ENCODE data around the gene NUDT16L1. TPM values are rescaled to one million over a fixed set of nuclear protein-coding genes. Genes with fewer than 3 reads are reported as not detected.

The NUDT16L1 gene
- total RNA-seq, 8 experiments from 2014 or later, result 13.8 to 35.2 (median 26.5) TPM

DNA sequence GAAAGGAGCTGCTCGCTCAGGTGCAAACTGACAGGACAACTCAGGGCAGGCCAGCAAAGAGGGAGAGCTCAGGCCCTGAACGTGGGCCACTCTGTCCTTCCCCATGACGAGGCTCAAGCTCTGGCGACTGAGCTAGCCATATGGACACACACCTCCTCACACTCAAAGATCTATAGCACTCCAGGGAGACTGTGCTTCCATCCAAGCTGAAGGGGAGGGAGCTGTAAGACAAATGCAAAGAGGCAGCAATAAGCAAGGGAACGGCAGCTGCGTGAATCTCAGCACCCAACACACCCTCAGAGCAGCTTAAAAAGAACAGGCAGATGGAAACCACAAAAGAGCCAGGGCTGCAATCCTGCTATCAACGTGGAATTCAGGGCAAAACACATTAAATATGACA is 13.5 kb downstream of the NUDT16L1 start:
- H3K4me1 ChIP-seq (replicated peaks in 1 of 2), result peaks cover 6 to 8% of the 10 kb centered on the region in 2 donors
- in situ Hi-C loops (cut with MboI; ENCODE audit: low pct_unique_long_range_greater_than_20kb in 2 of 9, low sequenced_read_pairs in 9 of 9, unreplicated experiment in 9 of 9), result loop anchor here in 1 of 9 experiments (25.0 kb wide), 1 partner anchor 255 kb away; the partner anchor contains the start of gene SEC14L5
- ATAC-seq (replicated peaks in 6 of 8), result peak in 5 of 8 experiments; percentile 27 to 95 (median 86)
- WGBS, 10 experiments, result 20 to 100% (median 67%) methylated on average over 1 to 5 of the region's 7 CpGs; no CpG with 5 or more reads in 1 of the 10 experiments
- peak overlapping the region; percentile 25 to 50 for H3K27ac ChIP-seq
- no peak overlapping the region for H3K4me3 ChIP-seq

DNA sequence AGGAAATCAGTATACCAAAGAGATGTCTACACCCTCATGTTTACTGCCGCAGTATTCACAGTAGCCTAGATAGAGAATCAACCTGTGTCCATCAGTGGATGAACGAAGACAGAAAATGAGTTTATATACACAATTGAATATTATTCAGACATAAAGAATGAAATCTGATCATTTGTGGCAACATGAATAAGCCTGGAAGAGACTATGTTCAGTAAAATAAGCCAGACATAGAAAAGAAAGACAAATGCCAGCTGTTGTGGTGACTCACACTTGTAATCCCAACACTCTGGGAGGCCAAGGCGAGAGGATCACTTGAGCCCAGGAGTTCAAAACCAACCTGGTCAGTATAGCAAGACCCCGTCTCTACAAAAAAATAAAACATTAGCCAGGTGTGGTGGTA is 16.1 kb downstream of the NUDT16L1 start:
- Histone ChIP-seq H3K27ac (no peak overlapping the region), H3K4me3 (no peak overlapping the region), H3K4me1 (replicated peaks in 1 of 2) (peaks cover 6 to 16% of the 10 kb centered on the region in 2 donors)
- ATAC-seq (replicated peaks in 6 of 8), result no peak
- in situ Hi-C loops (cut with MboI; ENCODE audit: low pct_unique_long_range_greater_than_20kb in 2 of 9, low sequenced_read_pairs in 9 of 9, unreplicated experiment in 9 of 9), result loop anchor here in 1 of 9 experiments (25.0 kb wide), 1 partner anchor 253 kb away; the partner anchor contains the start of gene SEC14L5
- WGBS, 10 experiments, result 80 to 100% (median 97%) methylated on average over 1 to 4 of the region's 4 CpGs; no CpG with 5 or more reads in 1 of the 10 experiments

DNA sequence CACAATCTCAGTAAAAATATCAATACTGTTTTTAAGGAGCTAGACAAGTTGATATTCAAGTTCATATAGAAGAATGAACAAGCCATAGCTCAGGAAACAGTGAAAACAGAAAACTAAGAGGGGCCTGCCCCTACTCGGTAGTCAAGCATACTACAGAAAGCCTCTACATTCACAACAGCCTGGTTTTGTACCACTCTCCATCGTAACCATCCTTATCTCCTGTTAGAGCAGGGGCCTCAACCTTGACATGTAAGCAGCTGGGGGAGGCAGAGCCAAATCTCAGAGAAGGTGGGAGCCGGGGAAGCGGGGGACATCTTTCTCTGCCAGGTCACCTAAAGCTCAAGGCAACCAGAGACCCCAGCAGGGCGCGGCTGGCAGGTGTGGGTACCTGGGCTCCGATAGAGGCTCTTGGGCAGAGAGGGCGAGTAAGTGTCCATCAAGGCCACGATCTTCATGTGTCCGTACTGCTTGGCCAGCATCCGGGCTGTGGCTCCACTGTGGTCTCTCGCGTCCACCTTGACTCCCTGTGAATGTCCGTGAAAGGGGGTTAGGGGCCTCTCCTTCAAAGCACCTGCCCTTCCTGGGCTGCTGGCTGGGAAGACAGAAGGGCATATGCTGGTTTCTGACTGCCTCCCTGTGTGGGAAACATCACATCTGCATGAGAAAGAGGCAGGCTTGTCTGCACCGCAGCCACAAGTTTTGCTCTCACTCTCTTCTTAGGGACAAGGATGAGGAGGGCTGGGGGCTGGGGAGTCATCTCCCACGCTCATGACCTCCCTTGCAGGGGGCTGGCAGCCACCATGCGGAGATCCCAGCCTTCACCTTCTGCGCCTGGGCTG is 20.5 kb downstream of the NUDT16L1 start:
- Histone ChIP-seq H3K4me1 (replicated peaks in 1 of 2) (peaks cover 0 to 9% of the 10 kb centered on the region in 2 donors), H3K4me3 (no peak overlapping the region), H3K27ac (peak overlapping the region in 1 of 2 donors; percentile 66)
- in situ Hi-C loops (cut with MboI; ENCODE audit: low pct_unique_long_range_greater_than_20kb in 2 of 9, low sequenced_read_pairs in 9 of 9, unreplicated experiment in 9 of 9), result loop anchor here in 1 of 9 experiments (25.0 kb wide), 1 partner anchor 248 kb away; the partner anchor contains the start of gene SEC14L5
- 21 to 96% (median 65%) methylated on average over 1 to 7 of the region's 18 CpGs; no CpG with 5 or more reads in 2 of the 10 experiments for WGBS, 10 experiments
- ATAC-seq (replicated peaks in 6 of 8), result peak in 3 of 8 experiments; percentile 12 to 67 (median 59)

DNA sequence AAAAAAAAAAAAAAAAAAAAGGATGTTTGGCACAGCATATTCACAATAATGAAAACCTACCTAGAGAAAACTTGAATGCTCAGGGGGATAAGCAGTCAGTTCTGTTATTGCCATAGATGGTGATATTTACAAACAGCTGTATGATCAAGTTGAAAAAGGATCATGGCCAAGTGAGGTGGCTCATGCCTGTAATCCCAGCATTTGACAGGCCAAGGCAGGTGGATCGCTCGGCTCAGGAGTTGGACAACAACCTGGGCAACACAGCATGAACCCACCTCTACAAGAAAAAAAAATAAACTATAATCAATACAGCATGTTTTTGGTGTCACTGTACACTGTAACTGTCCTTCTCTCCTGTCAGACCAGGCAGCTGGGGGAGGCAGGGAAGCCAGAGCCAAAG is 21.6 kb downstream of the NUDT16L1 start:
- in situ Hi-C loops (cut with MboI; ENCODE audit: low pct_unique_long_range_greater_than_20kb in 2 of 9, low sequenced_read_pairs in 9 of 9, unreplicated experiment in 9 of 9), result loop anchor here in 1 of 9 experiments (25.0 kb wide), 1 partner anchor 247 kb away; the partner anchor contains the start of gene SEC14L5
- Histone ChIP-seq H3K27ac (no peak overlapping the region), H3K4me1 (replicated peaks in 1 of 2) (peaks cover 0 to 9% of the 10 kb centered on the region in 2 donors), H3K4me3 (no peak overlapping the region)
- WGBS, 10 experiments, result 86 to 100% (median 100%) methylated on average over 2 of the region's 2 CpGs; no CpG with 5 or more reads in 3 of the 10 experiments
- ATAC-seq (replicated peaks in 6 of 8), result no peak

DNA sequence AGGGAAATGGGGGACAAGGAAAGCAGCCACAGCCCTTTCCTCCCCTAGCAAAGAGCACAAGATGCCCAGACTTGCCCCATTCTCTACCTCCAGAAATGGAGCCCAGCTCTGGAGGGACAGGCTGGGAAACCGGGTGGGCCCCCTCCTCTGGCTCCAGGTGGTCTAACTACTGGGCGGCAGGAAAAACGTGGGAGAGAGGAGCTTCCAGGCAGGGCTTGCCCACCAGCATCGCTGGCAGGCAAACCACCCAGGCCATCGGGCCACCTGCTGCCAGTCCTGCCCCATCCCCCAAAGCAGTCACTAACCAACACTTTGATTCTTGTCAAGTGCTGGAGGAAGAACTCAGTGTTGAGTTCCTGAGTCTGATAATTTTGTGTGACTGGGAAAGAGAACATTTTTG is 25.1 kb downstream of the NUDT16L1 start:
- WGBS, 10 experiments, result 18 to 82% (median 61%) methylated on average over 1 to 5 of the region's 5 CpGs; no CpG with 5 or more reads in 2 of the 10 experiments
- no peak for ATAC-seq (replicated peaks in 6 of 8)
- in situ Hi-C loops (cut with MboI; ENCODE audit: low pct_unique_long_range_greater_than_20kb in 2 of 9, low sequenced_read_pairs in 9 of 9, unreplicated experiment in 9 of 9), result loop anchor here in 1 of 9 experiments (25.0 kb wide), 1 partner anchor 244 kb away; the partner anchor contains the start of gene SEC14L5
- no peak overlapping the region for H3K4me3 ChIP-seq
- no peak overlapping the region for H3K27ac ChIP-seq
- peaks cover 0 to 9% of the 10 kb centered on the region in 2 donors for H3K4me1 ChIP-seq (replicated peaks in 1 of 2)

DNA sequence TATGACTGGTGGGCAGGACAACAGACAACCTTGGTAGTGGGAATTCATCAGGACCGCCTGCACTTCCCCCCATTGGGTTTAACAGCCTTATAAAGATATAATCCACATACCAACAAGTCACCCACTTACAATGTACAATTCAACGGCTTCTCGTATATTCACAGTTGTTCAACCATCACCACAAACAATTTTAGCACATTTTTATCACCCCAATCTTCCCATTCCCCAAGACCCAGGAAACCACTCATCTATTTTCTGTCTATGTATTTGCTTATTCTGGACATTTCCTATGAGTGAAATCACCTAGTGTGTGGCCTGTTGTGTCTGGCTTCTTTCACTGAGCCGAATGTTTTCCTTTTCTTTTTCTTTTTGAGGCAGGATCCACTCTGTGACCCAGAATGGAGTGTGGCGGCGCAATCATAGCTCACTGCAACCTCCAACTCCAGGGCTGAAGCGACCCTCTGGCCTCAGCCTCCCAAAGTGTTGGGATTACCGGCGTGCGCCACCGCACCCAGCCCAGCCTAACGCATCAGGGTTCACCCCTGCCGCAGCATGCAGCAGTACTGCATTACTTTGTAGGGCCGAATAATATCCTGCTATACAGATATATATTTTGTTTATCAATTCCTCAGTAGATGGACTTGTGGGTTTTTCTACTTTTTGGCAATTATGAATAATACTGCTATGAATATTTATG is 29.9 kb downstream of the NUDT16L1 start:
- H3K4me3 ChIP-seq, result no peak overlapping the region
- no peak for ATAC-seq (replicated peaks in 6 of 8)
- H3K4me1 ChIP-seq (replicated peaks in 1 of 2), result no peaks in the 10 kb centered on the region
- H3K27ac ChIP-seq, result no peak overlapping the region
- in situ Hi-C loops (cut with MboI; ENCODE audit: low pct_unique_long_range_greater_than_20kb in 2 of 9, low sequenced_read_pairs in 9 of 9, unreplicated experiment in 9 of 9), result loop anchor here in 1 of 9 experiments (25.0 kb wide), 1 partner anchor 239 kb away; the partner anchor contains the start of gene SEC14L5
- WGBS, 10 experiments, result 90 to 100% (median 98%) methylated on average over 1 to 14 of the region's 14 CpGs; no CpG with 5 or more reads in 1 of the 10 experiments

DNA sequence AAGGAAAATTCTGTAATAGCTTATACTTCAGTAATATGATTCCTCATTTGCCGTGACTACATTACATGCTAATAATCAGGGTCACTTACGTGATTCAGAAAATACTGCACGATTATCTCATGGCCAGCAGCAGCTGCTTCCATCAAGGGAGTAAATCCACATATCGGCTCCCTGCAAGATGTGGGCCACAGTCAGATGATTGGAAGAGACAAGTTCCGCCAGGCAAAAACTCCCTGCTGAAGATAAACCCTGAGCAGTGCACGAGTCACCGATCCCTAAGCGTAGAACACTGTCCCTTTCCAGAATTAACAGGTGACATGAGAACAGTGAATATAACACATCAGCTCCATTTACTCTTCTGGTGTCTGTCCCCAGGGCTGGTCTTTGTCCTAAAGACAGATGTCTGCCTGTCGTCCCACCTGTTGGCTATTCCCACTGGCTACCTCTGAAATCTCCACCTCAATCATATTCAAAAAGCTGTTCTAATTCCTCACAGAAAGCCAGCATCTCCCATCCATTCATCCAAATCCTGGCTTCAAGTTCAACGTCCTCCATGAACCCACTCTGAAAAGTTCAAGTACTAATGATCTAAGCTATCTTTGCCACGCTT is 31.4 kb downstream of the NUDT16L1 start:
- no peak overlapping the region for H3K4me3 ChIP-seq
- no peak overlapping the region for H3K27ac ChIP-seq
- in situ Hi-C loops (cut with MboI; ENCODE audit: low pct_unique_long_range_greater_than_20kb in 2 of 9, low sequenced_read_pairs in 9 of 9, unreplicated experiment in 9 of 9), result loop anchor here in 1 of 9 experiments (25.0 kb wide), 1 partner anchor 238 kb away; the partner anchor contains the start of gene SEC14L5
- H3K4me1 ChIP-seq (replicated peaks in 1 of 2), result no peaks in the 10 kb centered on the region
- 60 to 100% (median 84%) methylated on average over 1 to 9 of the region's 11 CpGs for WGBS, 10 experiments
- no peak for ATAC-seq (replicated peaks in 6 of 8)

DNA sequence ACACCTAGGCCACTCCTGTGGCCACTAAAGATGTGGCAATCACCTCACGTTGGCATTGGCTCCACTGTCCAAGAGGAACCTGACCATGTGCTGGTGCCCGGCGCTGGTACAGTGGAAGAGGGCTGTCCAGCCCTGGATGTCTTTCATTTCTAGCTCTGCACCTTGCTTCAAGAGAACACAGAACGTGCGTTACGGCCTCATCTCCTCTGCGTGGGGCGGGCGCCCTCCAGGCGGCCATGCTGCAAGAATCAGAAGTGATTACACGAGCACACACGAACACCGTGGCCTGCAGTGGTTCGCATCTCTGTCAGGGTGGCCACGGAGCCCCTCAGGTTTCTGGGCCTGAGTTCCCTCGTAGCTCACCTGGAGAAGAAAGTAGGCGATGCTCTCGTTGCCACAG is 33.3 kb downstream of the NUDT16L1 start:
- ATAC-seq (replicated peaks in 6 of 8), result peak in 1 of 8 experiments; percentile 27
- in situ Hi-C loops (cut with MboI; ENCODE audit: low pct_unique_long_range_greater_than_20kb in 2 of 9, low sequenced_read_pairs in 9 of 9, unreplicated experiment in 9 of 9), result no loop called here
- no peaks in the 10 kb centered on the region for H3K4me1 ChIP-seq (replicated peaks in 1 of 2)
- 60 to 98% (median 80%) methylated on average over 1 to 8 of the region's 18 CpGs; no CpG with 5 or more reads in 7 of the 10 experiments for WGBS, 10 experiments
- H3K4me3 ChIP-seq, result no peak overlapping the region
- no peak overlapping the region for H3K27ac ChIP-seq

DNA sequence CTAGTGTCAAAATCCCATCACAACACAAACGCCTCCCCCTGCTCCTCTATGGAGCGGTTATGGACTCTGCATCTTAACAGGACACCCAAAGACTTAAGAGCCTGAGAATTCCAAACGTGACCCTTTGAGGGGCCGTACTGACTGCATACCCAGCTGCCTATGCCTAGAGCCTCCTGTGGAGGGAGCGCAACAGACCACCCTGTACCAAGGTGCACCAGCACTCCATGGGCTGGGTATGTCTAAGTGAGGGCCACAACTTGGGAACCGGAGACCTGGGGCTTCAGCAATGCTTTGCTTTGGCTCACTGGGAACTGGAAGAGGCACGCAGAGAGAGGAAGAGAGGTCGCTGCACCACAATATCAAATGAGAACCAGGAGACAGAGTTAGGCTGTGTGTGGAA is 35.3 kb downstream of the NUDT16L1 start:
- H3K4me3 ChIP-seq, result no peak overlapping the region
- WGBS, 10 experiments, result 70 to 100% (median 95%) methylated on average over 1 to 6 of the region's 8 CpGs; no CpG with 5 or more reads in 6 of the 10 experiments
- H3K4me1 ChIP-seq (replicated peaks in 1 of 2), result peaks cover 0 to 4% of the 10 kb centered on the region in 2 donors
- no peak for ATAC-seq (replicated peaks in 6 of 8)
- H3K27ac ChIP-seq, result no peak overlapping the region
- in situ Hi-C loops (cut with MboI; ENCODE audit: low pct_unique_long_range_greater_than_20kb in 2 of 9, low sequenced_read_pairs in 9 of 9, unreplicated experiment in 9 of 9), result no loop called here

DNA sequence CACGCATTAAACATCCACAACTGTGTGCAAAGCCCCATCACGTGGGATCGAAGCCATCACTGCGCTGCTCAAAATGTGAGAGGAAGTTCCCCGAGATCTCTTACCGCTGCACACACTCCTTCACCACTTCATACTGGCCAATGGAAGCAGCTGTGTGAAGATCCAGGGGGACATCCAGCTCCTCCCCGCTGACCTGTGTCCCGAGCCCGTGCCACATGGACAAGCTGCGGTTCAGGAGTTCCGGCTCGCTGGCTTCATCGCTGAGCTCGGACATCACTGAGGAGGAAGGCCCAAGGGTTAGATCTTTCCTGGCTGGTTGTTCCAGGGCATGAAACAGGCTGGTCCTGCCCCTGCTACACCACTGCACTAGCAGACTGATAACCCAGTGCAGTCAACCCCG is 36.5 kb downstream of the NUDT16L1 start:
- 60 to 100% (median 94%) methylated on average over 1 to 15 of the region's 15 CpGs; no CpG with 5 or more reads in 3 of the 10 experiments for WGBS, 10 experiments
- no peak overlapping the region for H3K27ac ChIP-seq

DNA sequence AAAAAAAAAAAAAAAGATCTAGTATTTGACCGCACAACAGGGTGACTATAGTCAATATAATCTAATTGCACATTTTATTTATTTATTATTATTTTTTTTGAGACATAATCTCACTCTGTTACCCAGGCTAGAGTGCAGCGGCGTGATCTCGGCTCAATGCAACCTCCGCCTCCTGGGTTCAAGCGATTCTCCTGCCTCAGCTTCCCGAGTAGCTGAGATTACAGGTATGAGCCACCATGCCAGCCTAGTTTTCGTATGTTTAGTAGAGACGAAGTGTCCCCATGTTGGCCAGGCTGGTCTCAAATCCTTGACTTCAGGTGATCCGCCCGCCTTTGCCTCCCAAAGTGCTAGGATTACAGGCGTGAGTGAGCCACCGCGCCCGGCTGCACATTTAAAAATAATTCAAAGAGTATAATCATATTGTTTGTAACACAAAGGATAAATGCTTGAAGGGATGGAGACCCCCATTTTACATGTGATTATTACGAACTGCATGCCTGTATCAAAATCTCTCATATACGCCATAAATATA is 39.9 kb downstream of the NUDT16L1 start:
- in situ Hi-C loops (cut with MboI; ENCODE audit: low pct_unique_long_range_greater_than_20kb in 2 of 9, low sequenced_read_pairs in 9 of 9, unreplicated experiment in 9 of 9), result no loop called here
- peak overlapping the region; percentile 92 to 98 for H3K27ac ChIP-seq
- ATAC-seq (replicated peaks in 6 of 8), result no peak
- peaks cover 4 to 8% of the 10 kb centered on the region in 2 donors for H3K4me1 ChIP-seq (replicated peaks in 1 of 2)
- 0 to 60% (median 19%) methylated on average over 3 to 16 of the region's 17 CpGs for WGBS, 10 experiments
- H3K4me3 ChIP-seq, result peak overlapping the region; percentile 72 to 89 (median 82)

More for the DNA sequence above, 36.5 kb downstream of the NUDT16L1 start:
- ATAC-seq (replicated peaks in 6 of 8), result no peak
- H3K4me3 ChIP-seq, result no peak overlapping the region
- H3K4me1 ChIP-seq (replicated peaks in 1 of 2), result peaks cover 0 to 4% of the 10 kb centered on the region in 2 donors
- in situ Hi-C loops (cut with MboI; ENCODE audit: low pct_unique_long_range_greater_than_20kb in 2 of 9, low sequenced_read_pairs in 9 of 9, unreplicated experiment in 9 of 9), result no loop called here

DNA sequence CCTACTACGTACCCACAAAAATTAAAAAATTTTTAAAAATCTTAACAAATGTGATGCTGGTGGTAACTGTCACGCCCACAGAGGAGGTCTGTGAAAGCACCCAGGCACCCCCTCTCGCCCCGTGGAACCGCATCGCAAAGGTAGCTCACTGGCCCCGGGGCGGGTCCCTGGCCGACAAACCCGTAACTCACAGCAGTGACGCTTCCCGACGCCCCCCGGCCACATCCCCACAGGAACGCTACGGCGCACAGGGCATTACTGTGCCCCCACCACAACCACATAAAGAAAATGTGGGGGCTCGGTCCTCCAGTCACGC is 40.3 kb downstream of the NUDT16L1 start:
- H3K4me3 ChIP-seq, result peak overlapping the region; percentile 72 to 89 (median 82)
- in situ Hi-C loops (cut with MboI; ENCODE audit: low pct_unique_long_range_greater_than_20kb in 2 of 9, low sequenced_read_pairs in 9 of 9, unreplicated experiment in 9 of 9), result no loop called here
- peaks cover 4 to 8% of the 10 kb centered on the region in 2 donors for H3K4me1 ChIP-seq (replicated peaks in 1 of 2)
- 0 to 5% (median 0%) methylated on average over 1 to 10 of the region's 19 CpGs; no CpG with 5 or more reads in 4 of the 10 experiments for WGBS, 10 experiments
- peak overlapping the region; percentile 92 to 98 for H3K27ac ChIP-seq
- ATAC-seq (replicated peaks in 6 of 8), result peak in 7 of 8 experiments; percentile 1 to 42 (median 28)
